ENCODE results near the gene ATRNL1.
A peak's percentile ranks its signal among the peaks of the same experiment; 100 is the strongest.

ATRNL1 gene
- 0 to 0.17 reads per million in 2 donors for total RNA-seq

- peak; percentile 11 for DNase-seq
These were observed at the start of gene ATRNL1 for GRCh38 chr10:115093286-115093775. Gene ATRNL1 (plus strand): TSS chr10:115093365. CDS start chr10:115093751, 386 bp downstream.

- DNase-seq, result no peak
These were observed 49.4 kb upstream of the ATRNL1 start for GRCh38 chr10:115043719-115044118.

GRCh38 chr10:115044891-115045290 is 48.3 kb upstream of the ATRNL1 start:
- DNase-seq, result no peak

GRCh38 chr10:115045499-115045898 is 47.7 kb upstream of the ATRNL1 start:
- DNase-seq, result no peak

- no peak for DNase-seq
These were observed 46.4 kb upstream of the ATRNL1 start for GRCh38 chr10:115046686-115047236.

GRCh38 chr10:115047705-115048104 is 45.5 kb upstream of the ATRNL1 start:
- DNase-seq, result no peak

GRCh38 chr10:115049318-115049717 is 43.8 kb upstream of the ATRNL1 start:
- DNase-seq, result no peak

- DNase-seq, result no peak
These were observed 43.2 kb upstream of the ATRNL1 start for GRCh38 chr10:115049960-115050359.

GRCh38 chr10:115050375-115051010 is 42.7 kb upstream of the ATRNL1 start:
- no peak for DNase-seq

- DNase-seq, result no peak
These were observed 41.9 kb upstream of the ATRNL1 start for GRCh38 chr10:115051216-115051615.

GRCh38 chr10:115052226-115052625 is 40.9 kb upstream of the ATRNL1 start:
- no peak for DNase-seq

- no peak for DNase-seq
These were observed 40.4 kb upstream of the ATRNL1 start for GRCh38 chr10:115052728-115053127.

GRCh38 chr10:115056186-115056585 is 37.0 kb upstream of the ATRNL1 start:
- DNase-seq, result no peak

- no peak for DNase-seq
These were observed 33.8 kb upstream of the ATRNL1 start for GRCh38 chr10:115059301-115059898.

GRCh38 chr10:115063701-115064658 is 29.2 kb upstream of the ATRNL1 start:
- DNase-seq, result no peak

- no peak for DNase-seq
These were observed 27.4 kb upstream of the ATRNL1 start for GRCh38 chr10:115065801-115066200.

GRCh38 chr10:115066528-115066927 is 26.6 kb upstream of the ATRNL1 start:
- DNase-seq, result no peak

- DNase-seq, result no peak
These were observed 19.4 kb upstream of the ATRNL1 start for GRCh38 chr10:115073796-115074195.

- no peak for DNase-seq
These were observed 10.7 kb upstream of the ATRNL1 start for GRCh38 chr10:115082506-115082905.

GRCh38 chr10:115084277-115084850 is 8.8 kb upstream of the ATRNL1 start:
- no peak for DNase-seq

- DNase-seq, result no peak
These were observed 2.0 kb upstream of the ATRNL1 start for GRCh38 chr10:115091161-115091560.

GRCh38 chr10:115092258-115092554 is 959 bp upstream of the ATRNL1 start:
- no peak for DNase-seq
